DND-41 (cell line): ENCODE data around the gene ANKRD6.

Experiments
- ATAC-seq: fragments of 200-7000 bp; cut with Tn5 transposase; 3 replicates; pipeline ENCODE4 v1.9.1; 2021; ENCODE audit warnings: low read depth; ENCODE audit not compliant: insufficient read depth
- DNase-seq: peaks from one replicate; pipeline ENCODE4 v3.0.0-alpha.2; 2020
- H2AFZ ChIP-seq: 2 replicates; pipeline ENCODE4 v1.6.0; 2012; ENCODE audit warnings: low read depth, low read length
- H3K27ac ChIP-seq: 2 replicates; pipeline ENCODE4 v1.5.1; 2012; ENCODE audit warnings: low read length, inconsistent platforms
- H3K27me3 ChIP-seq: fragments of 200-600 bp; sonication (generic); 2 replicates; pipeline ENCODE4 v1.6.0; 2012; ENCODE audit warnings: low read length, mild to moderate bottlenecking, inconsistent platforms; ENCODE audit not compliant: insufficient read depth, poor library complexity
- H3K36me3 ChIP-seq: 2 replicates; pipeline ENCODE4 v1.5.1; 2012; ENCODE audit warnings: low read length, inconsistent platforms; ENCODE audit not compliant: insufficient read depth
- H3K4me1 ChIP-seq: 2 replicates; pipeline ENCODE4 v1.5.1; 2012; ENCODE audit warnings: mild to moderate bottlenecking, low read length; ENCODE audit not compliant: insufficient read depth
- H3K4me2 ChIP-seq: 2 replicates; pipeline ENCODE4 v1.6.0; 2012; ENCODE audit warnings: mild to moderate bottlenecking, moderate library complexity, low read length, inconsistent platforms; ENCODE audit not compliant: insufficient read depth
- H3K4me3 ChIP-seq, 2 experiments: fragments of 200-600 bp in 1 of 2; shearing (Covaris generic) in 1 of 2; 2 replicates each; pipeline ENCODE4 v1.5.1; 2012 to 2016; ENCODE audit warnings: inconsistent platforms in 2 of 2, low read length in 2 of 2, mild to moderate bottlenecking in 2 of 2, low read depth in 1 of 2, moderate library complexity in 1 of 2
- H3K79me2 ChIP-seq: 2 replicates; pipeline ENCODE4 v1.6.0; 2012; ENCODE audit warnings: low read length, inconsistent platforms; ENCODE audit not compliant: insufficient read depth
- H3K9ac ChIP-seq: 2 replicates; pipeline ENCODE4 v1.6.0; 2012; ENCODE audit warnings: low read depth, mild to moderate bottlenecking, inconsistent platforms, low read length, moderate library complexity
- H3K9me3 ChIP-seq: 2 replicates; pipeline ENCODE4 v1.5.1; 2012; ENCODE audit warnings: low read length, moderate library complexity, mild to moderate bottlenecking, inconsistent platforms; ENCODE audit not compliant: insufficient read depth, severe bottlenecking
- H4K20me1 ChIP-seq: 2 replicates; pipeline ENCODE4 v1.6.0; 2012; ENCODE audit warnings: low read length; ENCODE audit not compliant: insufficient read depth
- EZH2 ChIP-seq: IDR thresholded peaks from 3 replicates; pipeline ENCODE4 v1.6.1; 2012; ENCODE audit warnings: borderline replicate concordance, low read depth, mild to moderate bottlenecking, moderate library complexity, low read length, inconsistent platforms; ENCODE audit not compliant: severe bottlenecking
- TF ChIP-seq, protein P1 (sequence below): IDR thresholded peaks from 2 replicates; pipeline ENCODE4 v1.5.1; 2012; ENCODE audit warnings: borderline replicate concordance, low read length, moderate library complexity, mild to moderate bottlenecking; ENCODE audit not compliant: poor library complexity, severe bottlenecking; ENCODE audit errors: extremely low read depth

ANKRD6 gene

DNA sequence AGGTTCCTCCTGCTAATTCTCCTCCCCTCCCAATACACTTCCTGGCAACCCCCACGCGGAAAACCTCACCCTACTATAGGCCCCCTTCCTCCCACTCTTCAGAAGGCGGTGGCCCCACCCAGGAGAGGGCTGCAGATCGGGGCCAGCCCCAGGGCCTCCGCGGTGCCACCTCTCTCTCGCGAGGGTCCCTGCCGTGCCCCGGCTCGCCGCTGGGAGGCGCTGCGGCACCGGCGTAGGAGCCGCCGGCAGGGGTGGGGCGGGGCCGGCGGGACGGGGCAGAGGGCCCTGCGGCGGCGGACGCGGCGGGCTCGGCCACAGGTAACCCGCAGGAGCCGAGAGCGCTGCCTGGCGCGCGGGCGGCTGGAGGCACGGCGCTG lies at the start of gene ANKRD6:
TSS of gene ANKRD6 (plus strand) at position 278 of the 377 bp plus-strand sequence. CDS start 133,825 bp downstream, outside the sequence.
- Histone ChIP-seq H3K9ac (peak within 1 kb of the TSS; percentile 34; the same call in 1 of the 2 replicates), H2AFZ (no peak within 1 kb of the TSS; the same call in 1 of the 2 replicates), H3K4me2 (peak within 1 kb of the TSS; percentile 54), H4K20me1 (no peaks in the 10 kb centered on the region), H3K27me3 (peaks cover 8% of the 10 kb centered on the region), H3K4me3 (peak within 1 kb of the TSS in 1 of 2 experiments; percentile 44; a peak in 2 of 4 replicates), H3K79me2 (no peaks in the 10 kb centered on the region), H3K9me3 (no peaks in the 10 kb centered on the region), H3K4me1 (peaks cover 4% of the 10 kb centered on the region; the same call in 1 of the 2 replicates), H3K36me3 (no peaks in the 10 kb centered on the region), H3K27ac (no peak within 1 kb of the TSS)
- TF ChIP-seq, protein P1, sequence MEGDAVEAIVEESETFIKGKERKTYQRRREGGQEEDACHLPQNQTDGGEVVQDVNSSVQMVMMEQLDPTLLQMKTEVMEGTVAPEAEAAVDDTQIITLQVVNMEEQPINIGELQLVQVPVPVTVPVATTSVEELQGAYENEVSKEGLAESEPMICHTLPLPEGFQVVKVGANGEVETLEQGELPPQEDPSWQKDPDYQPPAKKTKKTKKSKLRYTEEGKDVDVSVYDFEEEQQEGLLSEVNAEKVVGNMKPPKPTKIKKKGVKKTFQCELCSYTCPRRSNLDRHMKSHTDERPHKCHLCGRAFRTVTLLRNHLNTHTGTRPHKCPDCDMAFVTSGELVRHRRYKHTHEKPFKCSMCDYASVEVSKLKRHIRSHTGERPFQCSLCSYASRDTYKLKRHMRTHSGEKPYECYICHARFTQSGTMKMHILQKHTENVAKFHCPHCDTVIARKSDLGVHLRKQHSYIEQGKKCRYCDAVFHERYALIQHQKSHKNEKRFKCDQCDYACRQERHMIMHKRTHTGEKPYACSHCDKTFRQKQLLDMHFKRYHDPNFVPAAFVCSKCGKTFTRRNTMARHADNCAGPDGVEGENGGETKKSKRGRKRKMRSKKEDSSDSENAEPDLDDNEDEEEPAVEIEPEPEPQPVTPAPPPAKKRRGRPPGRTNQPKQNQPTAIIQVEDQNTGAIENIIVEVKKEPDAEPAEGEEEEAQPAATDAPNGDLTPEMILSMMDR, result peak; percentile 78
- no peak for TF ChIP-seq EZH2
- ATAC-seq (peak; percentile 97), DNase-seq (peak; percentile 69)

DNA sequence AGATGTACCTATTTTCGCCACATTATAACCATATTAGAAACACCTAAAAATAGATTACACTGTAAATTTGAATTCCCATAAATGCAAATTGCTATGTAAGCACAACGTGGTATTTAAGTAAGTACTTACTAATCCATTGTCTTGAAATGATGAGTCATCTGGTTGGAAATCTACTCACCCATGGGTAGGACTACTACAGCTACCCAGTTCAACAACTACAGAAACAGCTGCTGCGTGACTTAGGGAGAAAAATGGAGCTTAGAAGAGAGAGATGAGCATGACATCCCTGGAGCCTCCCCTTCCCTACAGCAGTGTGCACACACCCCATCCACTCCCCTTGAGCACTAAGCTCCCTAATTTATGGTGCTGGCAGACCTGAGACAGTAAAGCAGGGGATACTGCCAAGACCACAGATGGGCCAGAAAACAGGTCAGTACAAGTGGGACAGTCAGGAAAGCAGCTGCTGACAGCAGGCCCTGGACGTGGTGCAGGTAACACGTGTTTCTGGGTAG lies 47.7 kb upstream of the ANKRD6 start:
- Histone ChIP-seq H2AFZ (no peak overlapping the region), H3K79me2 (peaks cover 40% of the 10 kb centered on the region), H3K36me3 (peaks cover 49% of the 10 kb centered on the region), H3K9ac (no peak overlapping the region), H3K4me2 (no peak overlapping the region), H3K27me3 (no peaks in the 10 kb centered on the region), H4K20me1 (peaks cover 24% of the 10 kb centered on the region), H3K4me3 (no peak overlapping the region), H3K4me1 (no peaks in the 10 kb centered on the region), H3K27ac (no peak overlapping the region; the same call in 1 of the 2 replicates), H3K9me3 (no peaks in the 10 kb centered on the region)
- TF ChIP-seq, protein P1, result no peak
- TF ChIP-seq EZH2, result no peak
- DNase-seq (no peak), ATAC-seq (no peak; the same call in 2 of the 3 replicates)

DNA sequence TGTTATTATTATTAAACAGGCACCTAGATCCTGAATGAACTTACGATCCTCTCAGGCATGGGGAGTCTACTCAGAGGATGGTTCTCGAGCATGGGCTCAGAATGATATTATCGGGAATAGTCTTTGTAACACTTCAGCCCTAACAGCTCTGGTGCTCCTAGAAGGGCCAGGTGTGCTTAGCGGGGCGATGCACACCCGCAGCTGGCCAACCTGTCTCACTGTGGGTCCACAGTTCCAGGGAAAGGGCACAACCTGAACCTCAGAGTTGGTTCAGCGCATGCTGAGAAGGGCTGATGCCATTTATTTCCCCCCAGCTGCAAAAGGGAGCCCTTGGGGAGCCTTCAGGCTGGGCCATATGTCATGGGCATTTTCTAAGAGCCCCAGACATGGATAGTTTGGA lies 47.1 kb upstream of the ANKRD6 start:
- no peak for ATAC-seq
- no peak for DNase-seq
- no peak overlapping the region for H3K4me2 ChIP-seq
- H3K9me3 ChIP-seq, result no peaks in the 10 kb centered on the region
- TF ChIP-seq, protein P1, result no peak
- no peak for TF ChIP-seq EZH2
- H4K20me1 ChIP-seq, result peaks cover 31% of the 10 kb centered on the region
- H3K4me1 ChIP-seq, result no peaks in the 10 kb centered on the region
- no peak overlapping the region for H2AFZ ChIP-seq
- peaks cover 48% of the 10 kb centered on the region for H3K36me3 ChIP-seq
- H3K9ac ChIP-seq, result no peak overlapping the region
- peaks cover 47% of the 10 kb centered on the region for H3K79me2 ChIP-seq
- no peak overlapping the region for H3K27ac ChIP-seq
- no peaks in the 10 kb centered on the region for H3K27me3 ChIP-seq
- no peak overlapping the region for H3K4me3 ChIP-seq
